HuH-7.5 (cell line): ENCODE results near the gene SLX9.

Experiments used
- DNase-seq: peaks from one replicate; pipeline ENCODE4 v3.0.0; 2011; ENCODE audit warnings: low spot score

Gene SLX9

DNA sequence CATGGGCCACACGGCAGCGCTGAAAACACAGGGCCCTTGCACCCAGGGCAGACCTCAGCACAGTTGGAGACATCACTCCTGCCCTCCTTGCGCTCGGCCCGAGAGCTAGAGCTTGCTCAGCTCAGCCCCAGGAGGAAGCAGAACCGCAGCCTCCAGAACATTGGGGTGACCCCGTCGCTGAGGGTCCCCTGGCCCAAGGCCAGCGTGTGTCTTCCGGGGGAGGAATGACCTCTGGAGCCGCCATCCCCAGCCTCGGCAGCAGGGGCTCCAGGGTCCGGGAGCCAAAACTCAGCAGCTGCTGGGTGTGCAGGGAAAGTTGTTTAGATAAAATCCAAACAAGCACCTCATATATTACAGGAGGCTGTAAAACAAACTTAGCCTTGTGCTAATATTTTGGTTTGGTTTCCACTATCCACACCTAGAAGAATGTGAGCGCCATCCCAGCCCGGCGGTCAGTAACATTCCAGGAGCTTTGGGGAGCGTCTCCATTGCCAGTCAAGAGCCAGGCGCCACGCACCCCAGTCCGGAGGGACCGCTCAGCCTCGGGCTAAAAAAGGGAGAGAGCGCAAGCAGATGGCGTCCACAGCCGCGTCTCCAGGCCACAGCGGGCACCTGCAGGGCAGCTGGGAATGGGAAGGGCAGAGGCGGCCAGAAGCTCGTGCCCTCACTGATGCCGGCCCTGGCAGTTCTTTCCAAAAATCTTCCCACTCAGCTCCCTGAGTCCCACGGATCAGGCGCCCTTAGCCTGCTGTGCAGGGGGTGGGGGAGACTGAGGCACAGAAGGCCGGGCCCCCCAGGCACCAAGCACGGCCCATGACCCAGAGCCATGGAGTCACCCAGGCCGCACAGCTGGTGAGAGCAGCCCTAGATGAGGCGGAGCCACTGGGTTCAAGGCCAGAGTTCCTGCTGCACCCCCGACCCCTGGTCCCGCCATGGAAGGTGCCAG lies 52.0 kb downstream of the SLX9 start:
- DNase-seq: no peak

DNA sequence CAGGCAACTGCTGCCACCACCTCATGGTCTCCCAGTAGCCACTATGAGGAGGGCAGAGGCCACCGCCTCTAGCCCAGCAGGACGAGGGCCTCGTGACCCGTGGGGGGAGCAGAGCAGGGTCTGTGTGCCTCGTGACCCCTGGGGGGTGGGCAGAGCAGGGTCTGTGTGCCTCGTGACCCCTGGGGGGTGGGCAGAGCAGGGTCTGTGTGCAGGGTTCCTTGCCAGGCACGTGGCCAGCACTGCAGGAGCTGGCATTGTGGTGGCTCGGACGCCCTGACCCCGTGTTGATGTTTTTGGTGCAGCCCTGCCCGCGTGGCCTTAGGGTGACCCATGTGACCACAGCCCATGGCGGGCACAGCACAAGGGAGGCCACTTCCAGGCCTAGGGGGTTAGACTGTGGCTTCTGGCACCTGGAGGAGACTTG lies 52.8 kb downstream of the SLX9 start:
- no peak for DNase-seq

DNA sequence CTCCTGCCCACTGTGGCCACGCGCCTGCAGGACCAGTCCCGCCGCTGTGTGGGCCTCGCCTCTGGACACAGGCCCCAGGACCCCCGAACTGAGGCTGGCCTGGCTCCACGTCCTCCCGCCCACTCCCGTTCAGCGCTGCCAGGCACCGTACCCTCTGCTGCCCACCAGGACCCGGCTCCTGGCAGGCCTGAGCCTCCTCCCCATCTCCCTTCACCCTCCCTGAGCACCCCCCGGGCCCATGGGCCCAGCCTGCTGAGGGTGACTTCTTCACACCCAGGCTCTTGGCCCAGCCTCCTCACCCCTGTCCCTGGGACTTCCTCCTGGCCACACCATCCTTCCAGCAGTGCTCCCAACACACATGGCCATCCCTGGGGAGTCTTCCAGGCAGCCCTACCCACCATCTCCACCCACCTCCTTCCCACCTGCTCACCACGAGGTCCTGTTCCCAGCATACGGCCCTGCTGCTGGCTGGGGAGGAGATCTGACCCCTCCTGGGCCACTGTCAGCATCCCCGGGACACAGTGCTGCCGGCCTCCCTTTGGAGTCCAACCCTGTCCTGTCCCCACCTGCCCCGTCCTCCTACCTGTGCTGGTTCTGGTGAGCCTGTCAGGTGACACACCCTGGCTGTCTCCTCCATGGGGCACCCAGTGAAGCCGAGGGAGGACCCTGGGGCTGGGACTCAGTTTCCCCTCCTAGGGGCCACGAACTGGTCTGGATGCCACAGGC lies 53.7 kb downstream of the SLX9 start:
- no peak for DNase-seq

GRCh38 chr21:44994047-44994694 lies 54.3 kb downstream of the SLX9 start:
- no peak for DNase-seq

GRCh38 chr21:44994695-44995342 lies 55.0 kb downstream of the SLX9 start:
- no peak for DNase-seq

GRCh38 chr21:44995343-44995941 lies 55.6 kb downstream of the SLX9 start:
- no peak for DNase-seq

DNA sequence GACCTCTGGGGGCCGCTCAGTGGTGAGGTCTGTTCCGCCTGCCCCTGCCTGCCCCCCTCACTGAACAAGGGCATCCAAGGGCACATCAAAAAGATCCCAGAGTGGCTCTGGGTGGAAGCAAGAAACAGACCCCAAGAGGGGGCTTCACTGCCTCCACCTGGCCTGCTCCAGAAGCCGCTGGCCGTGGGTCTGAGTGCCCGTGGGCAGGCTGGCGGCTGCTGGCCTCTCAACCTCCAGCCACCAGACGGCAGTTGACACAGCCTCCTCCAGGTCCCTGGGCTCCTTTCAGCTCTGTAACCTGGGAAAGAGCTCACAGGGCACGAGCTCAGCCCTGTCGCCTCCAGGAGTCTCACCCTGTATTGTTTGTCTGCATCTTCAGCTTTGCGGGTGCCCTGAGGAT lies 56.3 kb downstream of the SLX9 start:
- DNase-seq: no peak

- DNase-seq: no peak
Observed at GRCh38 chr21:44996501-44996921, 56.7 kb downstream of the SLX9 start.

- DNase-seq: no peak
Observed at GRCh38 chr21:44996983-44997936, 57.4 kb downstream of the SLX9 start.

GRCh38 chr21:44998086-44998620 lies 58.3 kb downstream of the SLX9 start:
- DNase-seq: no peak

- DNase-seq: no peak
Observed at GRCh38 chr21:44998621-44999427, 59.0 kb downstream of the SLX9 start.

GRCh38 chr21:44999428-44999971 lies 59.7 kb downstream of the SLX9 start:
- DNase-seq: no peak

DNA sequence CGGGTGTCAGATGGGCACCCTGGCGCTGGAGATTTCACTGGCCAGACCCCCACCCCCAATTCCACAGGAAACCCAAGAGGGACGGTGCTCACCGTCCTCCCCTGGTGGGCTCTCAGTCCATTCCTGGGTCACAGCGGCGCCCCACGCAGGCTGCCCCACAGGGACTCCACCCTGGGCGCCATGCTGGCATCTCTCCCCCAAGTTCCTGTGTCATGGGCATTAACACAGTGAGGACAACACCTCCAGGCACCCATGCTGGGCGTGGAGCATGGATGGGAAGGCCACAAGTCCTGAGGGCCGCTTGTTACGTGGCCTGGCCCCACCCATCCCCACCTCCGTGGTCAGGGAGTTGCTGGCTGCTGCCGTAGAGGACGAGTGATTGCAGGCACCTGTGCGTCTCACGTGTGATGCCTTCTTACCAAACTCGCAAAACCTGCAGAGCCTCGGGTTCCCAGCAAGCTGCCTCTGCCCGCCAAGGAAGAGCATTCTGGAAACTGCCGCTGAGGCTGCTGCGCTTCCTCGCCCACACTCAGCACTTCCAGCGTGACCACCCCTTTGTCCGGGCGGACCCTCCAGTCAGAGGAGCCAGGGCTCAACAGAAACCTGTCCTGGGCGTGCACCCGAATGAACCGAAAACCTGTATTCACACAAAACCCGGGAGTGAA lies 60.3 kb downstream of the SLX9 start:
- DNase-seq: no peak

- DNase-seq: no peak
Observed at GRCh38 chr21:45000637-45001133, 60.9 kb downstream of the SLX9 start.

GRCh38 chr21:45001134-45002095 lies 61.6 kb downstream of the SLX9 start:
- DNase-seq: no peak

- no peak for DNase-seq
Observed at GRCh38 chr21:45002381-45003204, 62.8 kb downstream of the SLX9 start.
